ENCODE results near the gene KCNA1. TPM values are rescaled to one million over a fixed set of nuclear protein-coding genes. Genes with fewer than 3 reads are reported as not detected.

The KCNA1 gene
- total RNA-seq, 3 donors from 2014 or later: 0.05 to 6.7 TPM; not detected in 1

DNA sequence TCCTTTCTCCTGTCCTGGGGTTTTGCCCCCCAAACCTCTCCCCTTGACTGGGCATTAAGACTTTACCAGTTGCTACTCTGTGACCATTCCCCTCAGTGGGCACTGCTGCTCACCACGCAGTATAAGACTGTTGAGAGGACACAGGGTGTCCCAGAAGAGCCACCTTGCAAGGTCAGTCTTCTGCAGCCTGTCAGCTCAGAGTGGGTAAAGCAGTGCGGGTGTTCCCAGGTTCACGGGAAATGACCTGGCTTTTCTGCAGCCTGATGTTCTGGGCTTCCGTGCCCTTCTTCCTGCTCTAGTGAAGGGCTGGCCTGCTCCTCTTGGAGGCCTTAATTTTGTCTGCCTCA is 34.2 kb downstream of the KCNA1 start:
- no peak for ATAC-seq

DNA sequence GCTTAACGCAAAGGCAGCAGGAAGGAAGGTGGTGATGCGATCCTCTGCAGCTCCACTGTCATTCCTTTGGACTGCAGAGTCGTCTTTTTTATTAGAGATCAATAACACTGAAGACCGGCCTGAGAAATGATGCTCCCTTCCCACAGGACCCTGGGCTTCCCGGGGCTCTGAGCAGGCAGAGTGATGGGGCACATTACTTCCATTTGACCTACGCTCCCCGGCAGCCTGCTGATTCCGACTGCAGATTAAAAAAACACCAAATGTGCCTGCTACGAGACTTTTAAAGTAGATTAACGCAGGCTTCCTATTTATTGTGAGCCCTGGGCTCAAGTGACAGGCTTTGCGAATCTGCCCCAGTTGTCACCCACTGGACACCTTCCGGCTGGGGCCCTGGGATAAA is 37.5 kb downstream of the KCNA1 start:
- DNase-seq (no peak), ATAC-seq (no peak)
- Histone ChIP-seq H3K4me3 (no peak overlapping the region), H3K4me1 (ENCODE audit: low read depth) (no peaks in the 10 kb centered on the region), H3K36me3 (ENCODE audit: low read depth) (no peaks in the 10 kb centered on the region), H3K9me3 (no peaks in the 10 kb centered on the region)
- intact Hi-C loops (cut with DNase I, micrococcal nuclease): no loop called here
- TF ChIP-seq, protein P1, sequence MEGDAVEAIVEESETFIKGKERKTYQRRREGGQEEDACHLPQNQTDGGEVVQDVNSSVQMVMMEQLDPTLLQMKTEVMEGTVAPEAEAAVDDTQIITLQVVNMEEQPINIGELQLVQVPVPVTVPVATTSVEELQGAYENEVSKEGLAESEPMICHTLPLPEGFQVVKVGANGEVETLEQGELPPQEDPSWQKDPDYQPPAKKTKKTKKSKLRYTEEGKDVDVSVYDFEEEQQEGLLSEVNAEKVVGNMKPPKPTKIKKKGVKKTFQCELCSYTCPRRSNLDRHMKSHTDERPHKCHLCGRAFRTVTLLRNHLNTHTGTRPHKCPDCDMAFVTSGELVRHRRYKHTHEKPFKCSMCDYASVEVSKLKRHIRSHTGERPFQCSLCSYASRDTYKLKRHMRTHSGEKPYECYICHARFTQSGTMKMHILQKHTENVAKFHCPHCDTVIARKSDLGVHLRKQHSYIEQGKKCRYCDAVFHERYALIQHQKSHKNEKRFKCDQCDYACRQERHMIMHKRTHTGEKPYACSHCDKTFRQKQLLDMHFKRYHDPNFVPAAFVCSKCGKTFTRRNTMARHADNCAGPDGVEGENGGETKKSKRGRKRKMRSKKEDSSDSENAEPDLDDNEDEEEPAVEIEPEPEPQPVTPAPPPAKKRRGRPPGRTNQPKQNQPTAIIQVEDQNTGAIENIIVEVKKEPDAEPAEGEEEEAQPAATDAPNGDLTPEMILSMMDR (IDR thresholded peaks at IDR 0.05): no peak

More for the DNA sequence above, 34.2 kb downstream of the KCNA1 start:
- H3K4me1 ChIP-seq (ENCODE audit: low read depth): no peaks in the 10 kb centered on the region
- intact Hi-C loops (cut with DNase I, micrococcal nuclease): no loop called here
- H3K9me3 ChIP-seq: no peaks in the 10 kb centered on the region
- H3K4me3 ChIP-seq: no peak overlapping the region
- TF ChIP-seq, protein P1 (IDR thresholded peaks at IDR 0.05): no peak
- no peak for DNase-seq
- no peaks in the 10 kb centered on the region for H3K36me3 ChIP-seq (ENCODE audit: low read depth)

DNA sequence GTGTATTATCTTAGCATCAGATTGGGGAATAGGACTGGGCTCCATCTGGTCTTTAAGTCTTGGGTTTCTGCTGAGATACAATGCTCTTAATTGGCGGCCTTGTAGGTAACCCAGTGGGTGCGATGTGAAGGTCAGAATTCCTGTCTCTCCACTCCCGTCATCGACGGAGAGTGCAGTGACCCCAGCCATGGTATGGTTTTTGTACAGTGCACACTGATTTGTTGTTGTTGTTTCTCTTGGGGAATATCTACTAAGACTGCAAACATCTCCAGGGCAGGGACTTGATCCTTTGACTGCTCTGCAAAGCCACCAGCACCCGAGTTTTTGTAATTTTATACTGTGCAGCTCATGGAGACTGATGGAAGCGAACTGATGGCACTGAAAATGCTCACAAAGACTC is 41.4 kb downstream of the KCNA1 start:
- TF ChIP-seq, protein P1 (IDR thresholded peaks at IDR 0.05): no peak
- H3K4me3 ChIP-seq: no peak overlapping the region
- no peaks in the 10 kb centered on the region for H3K4me1 ChIP-seq (ENCODE audit: low read depth)
- intact Hi-C loops (cut with DNase I, micrococcal nuclease): no loop called here
- DNase-seq: no peak
- H3K9me3 ChIP-seq: no peaks in the 10 kb centered on the region
- H3K36me3 ChIP-seq (ENCODE audit: low read depth): no peaks in the 10 kb centered on the region
- ATAC-seq: no peak

DNA sequence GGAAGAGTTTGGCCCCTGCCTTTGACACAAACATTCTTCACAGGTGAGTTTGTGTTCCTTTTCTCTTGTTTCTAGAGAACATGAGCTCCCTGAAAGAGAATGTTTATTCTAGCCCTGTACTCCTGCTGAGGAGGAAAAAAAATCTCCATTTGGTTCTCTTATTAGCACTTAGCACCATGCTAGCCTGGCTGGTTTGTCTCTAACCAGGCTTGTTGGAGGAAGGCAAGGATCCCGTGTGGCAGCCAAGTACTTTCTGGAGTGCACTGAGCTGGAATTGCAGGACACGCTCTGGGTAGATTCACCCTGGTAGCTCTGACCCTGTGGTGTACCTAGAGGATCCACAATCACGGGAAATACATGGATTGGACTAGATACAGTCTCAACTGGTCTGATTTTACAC is 41.9 kb downstream of the KCNA1 start:
- no peak for ATAC-seq
- no peak for DNase-seq
- TF ChIP-seq, protein P1 (IDR thresholded peaks at IDR 0.05): no peak
- no peak overlapping the region for H3K4me3 ChIP-seq
- H3K9me3 ChIP-seq: no peaks in the 10 kb centered on the region
- intact Hi-C loops (cut with DNase I, micrococcal nuclease): no loop called here
- H3K36me3 ChIP-seq (ENCODE audit: low read depth): no peaks in the 10 kb centered on the region
- no peaks in the 10 kb centered on the region for H3K4me1 ChIP-seq (ENCODE audit: low read depth)

DNA sequence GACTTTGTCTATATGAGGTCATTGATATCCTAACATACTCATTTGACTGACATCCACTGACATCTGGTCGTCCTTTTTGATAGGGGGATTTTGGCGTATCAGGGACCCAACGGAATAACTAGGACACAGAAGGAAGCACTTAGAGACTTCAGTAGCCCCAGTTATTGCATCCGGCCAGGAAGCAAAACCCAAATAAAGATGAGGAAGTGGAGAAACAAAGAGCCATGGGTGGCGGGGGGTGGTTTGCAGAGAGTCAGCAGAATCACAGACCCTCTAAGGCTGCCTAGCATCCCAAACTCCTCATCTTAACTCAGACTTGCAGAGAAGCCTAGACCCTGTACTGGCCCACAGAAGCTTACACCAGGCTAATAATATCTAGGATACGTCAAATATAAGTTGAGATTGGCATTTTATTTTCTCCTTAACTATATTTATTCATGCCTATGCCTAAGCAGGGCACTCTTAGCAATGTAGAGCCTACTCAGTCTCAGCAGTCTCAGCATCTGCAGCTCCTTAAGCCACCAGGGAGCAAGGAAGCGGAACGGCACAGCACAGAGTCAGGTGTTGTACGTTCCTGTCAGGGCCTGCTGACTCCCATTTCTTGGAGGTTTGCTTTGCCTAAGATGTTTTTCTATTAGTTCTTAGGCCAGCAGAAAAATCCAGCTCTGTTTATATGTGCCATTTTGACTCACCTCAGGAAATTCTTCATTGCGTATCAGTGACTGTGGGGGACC is 45.1 kb downstream of the KCNA1 start:
- DNase-seq (no peak), ATAC-seq (no peak)
- Histone ChIP-seq H3K4me1 (ENCODE audit: low read depth) (no peaks in the 10 kb centered on the region), H3K4me3 (no peak overlapping the region), H3K36me3 (ENCODE audit: low read depth) (no peaks in the 10 kb centered on the region), H3K9me3 (no peaks in the 10 kb centered on the region)
- TF ChIP-seq, protein P1 (IDR thresholded peaks at IDR 0.05): no peak
- intact Hi-C loops (cut with DNase I, micrococcal nuclease): no loop called here

DNA sequence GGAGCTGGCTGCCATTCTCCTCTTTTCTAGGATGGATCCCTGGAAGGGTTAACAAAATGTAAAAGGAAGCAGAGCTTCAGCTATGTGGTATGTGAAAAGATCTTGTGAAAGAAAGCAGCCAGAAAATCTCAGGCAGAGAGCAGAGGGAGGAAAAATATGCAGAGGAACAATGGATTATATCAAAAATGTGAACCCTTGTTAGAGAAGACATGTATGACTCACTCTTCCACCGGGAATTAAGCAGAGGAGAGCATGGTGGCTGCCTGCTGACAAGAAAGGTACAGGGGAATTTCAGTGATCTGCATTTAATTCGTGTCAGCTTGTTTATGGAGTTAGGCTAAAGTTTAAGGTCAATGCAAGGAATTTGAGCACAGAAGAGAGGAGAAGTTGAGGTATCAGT is 46.3 kb downstream of the KCNA1 start:
- TF ChIP-seq, protein P1 (IDR thresholded peaks at IDR 0.05): no peak
- H3K9me3 ChIP-seq: no peaks in the 10 kb centered on the region
- H3K4me1 ChIP-seq (ENCODE audit: low read depth): no peaks in the 10 kb centered on the region
- intact Hi-C loops (cut with DNase I, micrococcal nuclease): no loop called here
- H3K4me3 ChIP-seq: no peak overlapping the region
- H3K36me3 ChIP-seq (ENCODE audit: low read depth): no peaks in the 10 kb centered on the region
- ATAC-seq (no peak), DNase-seq (no peak)

Data from mucosa of descending colon (tissue), 3 donors.